HCT116 (cell line): ENCODE results near the gene PSD. TPM values are rescaled to one million over a fixed set of nuclear protein-coding genes. Genes with fewer than 3 reads are reported as not detected.

ENCODE experiments used
- ATAC-seq: fragments of 200-7000 bp; cut with Tn5 transposase; 2 replicates; pipeline ENCODE4 v1.9.1; 2020; ENCODE audit warnings: mild to moderate bottlenecking, moderate library complexity
- BruUV-seq: library from RNA; stranded (reverse); fragments of 400-500 nt; replicated peaks from 2 replicates; lab custom pipeline; 2021; lab: Mats Ljungman, UMichigan
- CTCF ChIA-PET: fragments of 300-600 bp; sonication (Branson Sonifier 250); formaldehyde crosslinking; loops from one replicate; lab custom pipeline; 2021; ENCODE audit warnings: antibody characterized with exemption; lab: Charles Lee
- POLR2A ChIA-PET: fragments of 300-600, 350-600 bp; sonication (Branson Sonifier 250); formaldehyde crosslinking; loops from one replicate; lab custom pipeline; 2021; ENCODE audit warnings: antibody characterized with exemption; lab: Charles Lee
- RAD21 ChIA-PET, 2 experiments: fragments of 300-600 bp; sonication (Branson Sonifier 250); formaldehyde crosslinking; loops; one replicate each; lab custom pipeline; 2023; ENCODE audit warnings: low total read pairs in 2 of 2; ENCODE audit not compliant: uncharacterized antibody in 2 of 2, unreplicated experiment in 2 of 2, low non-redundant PET in 1 of 2; lab: Charles Lee
- DNase-seq: peaks from one replicate; pipeline ENCODE4 v3.0.0-alpha.2; 2010; ENCODE audit warnings: low read depth, low spot score
- H2AFZ ChIP-seq: fragments of 200-600 bp; shearing (Covaris generic), sonication (generic); 2 replicates; pipeline ENCODE4 v1.6.1; 2017; ENCODE audit warnings: low read depth, mixed run types, mixed read lengths, antibody characterized with exemption, low read length; ENCODE audit not compliant: poor library complexity, severe bottlenecking
- H3K27ac ChIP-seq: 2 replicates; pipeline ENCODE4 v1.5.1; 2012; ENCODE audit warnings: low read depth, low read length
- H3K27me3 ChIP-seq: fragments of 200-600 bp; sonication (generic); 2 replicates; pipeline ENCODE4 v1.6.1; 2016; ENCODE audit warnings: mixed run types, low read length, mixed read lengths; ENCODE audit not compliant: insufficient read depth
- H3K36me3 ChIP-seq, 2 experiments: fragments of 200-500 bp in 1 of 2; fragments of 200-600 bp in 1 of 2; sonication (Bioruptor generic) in 1 of 2; sonication (generic) in 1 of 2; 2 replicates each; pipeline versions ENCODE4 v1.5.1 to v1.6.1; 2014 to 2016; ENCODE audit warnings: low read length in 2 of 2, inconsistent platforms in 1 of 2, mixed read lengths in 1 of 2, mixed run types in 1 of 2; ENCODE audit not compliant: insufficient read depth in 2 of 2, control insufficient read depth in 1 of 2
- H3K4me1 ChIP-seq, 2 experiments: fragments of 200-600 bp in 1 of 2; sonication (generic) in 1 of 2; 2 replicates each; pipeline versions ENCODE4 v1.5.1 to v1.6.1; 2012 to 2017; ENCODE audit warnings: low read length in 2 of 2, inconsistent platforms in 1 of 2, mild to moderate bottlenecking in 1 of 2, mixed read lengths in 1 of 2, mixed run types in 1 of 2, moderate library complexity in 1 of 2; ENCODE audit not compliant: insufficient read depth in 2 of 2, control insufficient read depth in 1 of 2
- H3K4me2 ChIP-seq: fragments of 200-600 bp; sonication (generic); 2 replicates; pipeline ENCODE4 v1.6.1; 2017; ENCODE audit warnings: mixed run types, low read length, mixed read lengths
- H3K4me3 ChIP-seq, 2 experiments: fragments of 200-600 bp in 1 of 2; sonication (generic) in 1 of 2; replicated peaks in 1 of 2; 2 replicates each; pipeline ENCODE4 v1.5.1; 2011 to 2016; ENCODE audit warnings: low read length in 2 of 2, control low read depth in 1 of 2, low read depth in 1 of 2, mild to moderate bottlenecking in 1 of 2, mixed read lengths in 1 of 2, mixed run types in 1 of 2
- H3K79me2 ChIP-seq: fragments of 200-600 bp; sonication (generic); 2 replicates; pipeline ENCODE4 v1.6.1; 2017; ENCODE audit warnings: mild to moderate bottlenecking, mixed run types, low read length, moderate library complexity, mixed read lengths; ENCODE audit not compliant: insufficient read depth
- H3K9ac ChIP-seq: fragments of 200-600 bp; sonication (generic); 2 replicates; pipeline ENCODE4 v1.6.1; 2016; ENCODE audit warnings: low read length, mixed read lengths
- H3K9me2 ChIP-seq: fragments of 200-600 bp; sonication (generic), shearing (Covaris generic); 2 replicates; pipeline ENCODE4 v1.6.1; 2017; ENCODE audit warnings: mixed run types, mild to moderate bottlenecking, moderate library complexity; ENCODE audit not compliant: insufficient read depth
- H3K9me3 ChIP-seq, 2 experiments: fragments of 200-500 bp in 1 of 2; fragments of 200-600 bp in 1 of 2; sonication (Bioruptor generic) in 1 of 2; sonication (generic) in 1 of 2; 2 replicates each; pipeline ENCODE4 v1.6.1; 2014 to 2017; ENCODE audit warnings: low read length in 2 of 2, mixed read lengths in 2 of 2, inconsistent platforms in 1 of 2, low read depth in 1 of 2, mild to moderate bottlenecking in 1 of 2, mixed run types in 1 of 2, moderate library complexity in 1 of 2; ENCODE audit not compliant: control insufficient read depth in 1 of 2, insufficient read depth in 1 of 2
- H4K20me1 ChIP-seq: fragments of 200-600 bp; sonication (generic), shearing (Covaris generic); 2 replicates; pipeline ENCODE4 v1.6.1; 2017; ENCODE audit warnings: mixed run types, mild to moderate bottlenecking, moderate library complexity; ENCODE audit not compliant: insufficient read depth
- ATF3 ChIP-seq: IDR thresholded peaks from 2 replicates; pipeline ENCODE4 v1.6.1; 2012
- EGR1 ChIP-seq: IDR thresholded peaks from 2 replicates; pipeline ENCODE4 v1.6.1; 2012; ENCODE audit warnings: low read depth
- FOSL1 ChIP-seq: IDR thresholded peaks from 2 replicates; pipeline ENCODE4 v1.6.1; 2012; ENCODE audit warnings: low read depth
- REST ChIP-seq: IDR thresholded peaks from 2 replicates; pipeline ENCODE4 v1.6.1; 2012; ENCODE audit warnings: low read depth
- SIN3A ChIP-seq: IDR thresholded peaks from 2 replicates; pipeline ENCODE4 v1.6.1; 2012; ENCODE audit warnings: low read depth
- SP1 ChIP-seq: IDR thresholded peaks from 2 replicates; pipeline ENCODE4 v1.6.1; 2012; ENCODE audit warnings: low read depth
- ZNF274 ChIP-seq: fragments of 200-500 bp; sonication (Bioruptor generic); IDR thresholded peaks from 2 replicates; pipeline ENCODE4 v1.6.1; 2014; ENCODE audit warnings: mild to moderate bottlenecking, low read depth, low read length, inconsistent platforms
- intact Hi-C: fragments of 100-400 bp; cut with micrococcal nuclease; formaldehyde crosslinking; loops from 2 replicates; pipeline ENCODE4 v1.10.0; 2022
- total RNA-seq: library from RNA; stranded (reverse); gene quantifications from one replicate; pipeline ENCODE4 v1.2.1, GENCODE V29; 2021; ENCODE audit not compliant: unreplicated experiment

The PSD gene
- total RNA-seq, 1 experiment from 2014 or later: 9.7 TPM

DNA sequence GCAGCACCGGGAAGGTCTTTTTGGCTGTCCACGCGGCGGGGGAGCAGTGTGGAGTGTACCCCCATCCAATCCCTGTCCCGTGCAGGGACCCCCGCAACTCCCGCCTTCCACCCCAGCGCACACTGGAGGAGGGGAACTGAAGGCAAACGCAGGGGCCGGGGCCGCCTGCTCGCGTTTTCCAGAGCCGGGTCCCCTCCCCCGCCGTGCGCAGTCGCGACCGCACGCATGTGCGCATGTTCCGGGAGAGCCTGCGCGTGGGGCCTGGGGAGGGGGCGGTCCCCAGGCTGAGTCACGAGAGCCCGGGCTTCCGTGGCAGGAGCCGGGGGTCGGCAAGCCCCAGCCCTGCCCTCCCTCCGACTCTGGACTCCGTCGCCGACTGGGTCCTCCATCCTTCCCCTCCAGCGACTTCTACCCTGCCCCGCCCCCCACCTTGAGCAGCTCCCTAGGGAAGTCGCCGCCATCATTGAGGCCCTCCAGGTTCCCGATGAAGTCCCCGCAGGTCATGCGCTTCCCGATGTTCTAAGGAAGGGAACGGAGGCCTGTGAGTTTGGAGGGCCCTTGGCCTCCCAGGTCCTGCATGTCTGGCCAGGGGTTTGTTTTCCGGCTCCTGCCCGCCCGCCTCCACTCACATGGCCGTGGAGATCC is 8.0 kb downstream of the PSD start:
- CTCF ChIA-PET: interaction anchor here (1.0 to 1.6 kb wide), 4 partner anchors 11 to 180 kb away, joined by 3 to 13 read pairs (median 6); no protein-coding TSS in a partner anchor
- no peak for DNase-seq
- RAD21 ChIA-PET: interaction anchor here in 1 of 2 experiments (0.6 kb wide), 1 partner anchor 147 kb away, joined by 3 read pairs; no protein-coding TSS in a partner anchor
- intact Hi-C loops: no loop called here
- Histone ChIP-seq H3K27me3 (peaks cover 3% of the 10 kb centered on the region; the same call in 1 of the 2 replicates), H3K79me2 (no peaks in the 10 kb centered on the region), H3K36me3 (no peaks in the 10 kb centered on the region), H3K4me1 (peaks cover 11 to 21% of the 10 kb centered on the region in 2 experiments), H4K20me1 (no peaks in the 10 kb centered on the region), H3K9ac (no peak overlapping the region), H3K9me2 (no peaks in the 10 kb centered on the region), H3K4me2 (no peak overlapping the region), H3K9me3 (no peaks in the 10 kb centered on the region), H2AFZ (no peak overlapping the region), H3K4me3 (no peak overlapping the region), H3K27ac (peak overlapping the region; percentile 17; the same call in 1 of the 2 replicates)
- POLR2A ChIA-PET: no interaction called here
- ATAC-seq: no peak
- no TSS peak for BruUV-seq
- TF ChIP-seq REST (no peak), FOSL1 (no peak), ATF3 (no peak), SIN3A (no peak), ZNF274 (no peak), EGR1 (no peak), SP1 (no peak)
